ENCODE data around the gene HORMAD1. TPM values are rescaled to one million over a fixed set of nuclear protein-coding genes. Genes with fewer than 3 reads are reported as not detected.
A peak's percentile ranks its signal among the peaks of the same experiment; 100 is the strongest.
"Not testable (repeated sequence)": the region's sequence is repeated elsewhere in the genome, so short reads cannot be mapped to it uniquely, and the experiment has no call there.

HORMAD1 gene
- total RNA-seq, 1 experiment from 2014 or later, result not detected

DNA sequence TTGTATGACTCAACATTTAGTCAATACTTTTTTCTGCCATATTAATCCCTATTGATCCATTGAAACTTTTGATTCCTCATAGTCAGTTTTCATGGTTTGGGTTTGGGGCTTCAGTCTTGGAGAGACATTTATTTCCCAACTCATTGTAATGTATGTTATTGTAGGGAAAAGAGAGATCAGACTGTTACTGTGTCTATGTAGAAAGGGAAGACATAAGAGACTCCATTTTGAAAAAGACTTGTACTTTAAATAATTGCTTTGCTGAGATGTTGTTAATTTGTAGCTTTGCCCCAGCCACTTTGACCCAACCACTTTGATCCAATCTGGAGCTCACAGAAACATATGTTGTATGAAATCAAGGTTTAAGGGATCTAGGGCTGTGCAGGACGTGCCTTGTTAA, 11.7 kb downstream of the HORMAD1 start:
- DNase-seq (ENCODE audit: low read depth); in situ Hi-C loops (cut with HindIII; ENCODE audit: low pct_unique_long_range_greater_than_20kb, low sequenced_read_pairs): not testable (repeated sequence)

DNA sequence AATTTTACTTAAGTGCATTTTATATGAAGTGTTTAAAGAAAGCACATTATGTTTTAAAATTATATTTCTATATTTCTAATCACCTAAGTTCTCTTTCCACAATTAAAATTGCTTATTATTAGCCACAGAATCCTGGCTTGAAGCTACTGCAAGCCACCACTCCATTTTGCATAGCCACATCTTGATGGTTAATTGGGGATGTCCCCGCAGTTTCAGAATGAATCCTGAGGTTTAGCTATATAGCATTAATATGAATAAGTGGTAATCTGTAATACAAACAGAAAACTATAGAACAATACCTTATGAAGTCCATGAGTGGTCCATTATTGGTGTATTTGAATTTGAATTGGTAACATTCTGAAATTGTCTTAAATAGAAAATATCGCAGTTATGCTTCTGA, 12.1 kb downstream of the HORMAD1 start:
- in situ Hi-C loops (cut with HindIII; ENCODE audit: low pct_unique_long_range_greater_than_20kb, low sequenced_read_pairs), result no loop called here
- no peak for DNase-seq (ENCODE audit: low read depth)

- in situ Hi-C loops (cut with HindIII; ENCODE audit: low pct_unique_long_range_greater_than_20kb, low sequenced_read_pairs), result no loop called here
- DNase-seq (ENCODE audit: low read depth), result no peak
Measured at GRCh38 chr1:150706091-150706490, 14.6 kb downstream of the HORMAD1 start.

DNA sequence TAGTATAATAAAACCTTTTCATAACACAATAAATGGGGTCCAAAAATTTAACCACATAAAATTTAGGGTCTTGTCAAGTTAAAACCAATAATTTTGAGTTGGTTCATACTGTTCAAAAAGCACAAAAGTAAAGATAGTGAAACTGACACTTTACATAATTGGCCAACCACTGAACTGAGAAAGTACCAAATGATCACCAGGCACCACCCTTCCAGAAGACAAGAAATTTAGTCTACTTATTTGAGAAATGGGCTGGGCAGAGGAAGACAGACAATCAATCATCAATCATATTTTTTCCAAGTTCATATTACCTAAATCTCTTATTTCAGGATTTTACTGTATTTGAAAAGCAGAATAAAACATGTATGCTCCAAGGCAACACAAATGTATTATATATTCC, 17.3 kb downstream of the HORMAD1 start:
- no peak for DNase-seq (ENCODE audit: low read depth)
- in situ Hi-C loops (cut with HindIII; ENCODE audit: low pct_unique_long_range_greater_than_20kb, low sequenced_read_pairs), result no loop called here

GRCh38 chr1:150696995-150697927, 23.4 kb downstream of the HORMAD1 start, which contains the start of gene GOLPH3L:
Gene GOLPH3L, minus strand, starts transcription at chr1:150697154. Its CDS starts 2,316 bp downstream, at chr1:150694838.
- peak; percentile 100 for DNase-seq (ENCODE audit: low read depth)
- in situ Hi-C loops (cut with HindIII; ENCODE audit: low pct_unique_long_range_greater_than_20kb, low sequenced_read_pairs), result no loop called here

GRCh38 chr1:150696590-150696989, 24.1 kb downstream of the HORMAD1 start:
- in situ Hi-C loops (cut with HindIII; ENCODE audit: low pct_unique_long_range_greater_than_20kb, low sequenced_read_pairs), result no loop called here
- no peak for DNase-seq (ENCODE audit: low read depth)

- in situ Hi-C loops (cut with HindIII; ENCODE audit: low pct_unique_long_range_greater_than_20kb, low sequenced_read_pairs), result no loop called here
- DNase-seq (ENCODE audit: low read depth), result no peak
Measured at GRCh38 chr1:150696162-150696561, 24.5 kb downstream of the HORMAD1 start.

- no peak for DNase-seq (ENCODE audit: low read depth)
- in situ Hi-C loops (cut with HindIII; ENCODE audit: low pct_unique_long_range_greater_than_20kb, low sequenced_read_pairs), result no loop called here
Measured at GRCh38 chr1:150695561-150695960, 25.1 kb downstream of the HORMAD1 start.

DNA sequence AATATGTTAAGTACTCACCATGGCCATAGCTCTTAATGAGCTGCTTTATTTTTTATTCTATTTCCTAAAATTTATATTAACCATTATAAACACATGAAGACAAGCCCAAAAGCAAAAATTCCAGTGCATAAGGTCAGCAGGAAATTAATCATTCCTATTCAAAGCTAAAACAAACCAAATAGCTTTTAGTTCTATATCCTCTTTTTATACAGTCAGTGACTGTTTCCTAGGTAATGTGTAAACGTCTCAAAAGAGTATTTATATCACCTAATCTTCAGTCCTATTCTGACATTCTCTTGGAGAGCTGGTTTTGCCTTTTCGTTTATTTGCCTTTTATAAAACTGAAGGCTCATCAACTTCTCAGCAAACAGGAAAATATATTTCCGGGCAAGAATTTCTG, 28.0 kb downstream of the HORMAD1 start:
- in situ Hi-C loops (cut with HindIII; ENCODE audit: low pct_unique_long_range_greater_than_20kb, low sequenced_read_pairs), result no loop called here
- DNase-seq (ENCODE audit: low read depth), result no peak

DNA sequence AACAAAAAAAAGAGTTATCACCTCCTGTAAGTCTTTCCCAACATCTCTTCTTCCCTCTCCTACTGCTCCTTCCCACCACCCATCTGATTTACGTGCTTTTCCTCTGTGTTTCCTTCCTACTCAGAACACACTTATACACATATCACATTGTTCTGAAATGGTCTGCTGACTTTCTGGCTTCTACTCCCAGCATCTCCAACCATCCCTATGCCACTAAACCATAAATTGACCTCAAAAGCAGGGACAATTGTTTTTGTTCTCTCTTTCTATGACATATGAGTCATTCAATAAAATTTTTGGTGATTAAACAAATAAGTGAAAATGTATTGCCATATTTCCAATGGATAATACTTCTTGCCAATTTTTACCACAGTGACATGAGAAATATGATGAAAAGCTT, 31.9 kb downstream of the HORMAD1 start:
- in situ Hi-C loops (cut with HindIII; ENCODE audit: low pct_unique_long_range_greater_than_20kb, low sequenced_read_pairs), result no loop called here
- DNase-seq (ENCODE audit: low read depth), result no peak

- in situ Hi-C loops (cut with HindIII; ENCODE audit: low pct_unique_long_range_greater_than_20kb, low sequenced_read_pairs), result no loop called here
Measured at GRCh38 chr1:150686275-150686674, 34.4 kb downstream of the HORMAD1 start.

DNA sequence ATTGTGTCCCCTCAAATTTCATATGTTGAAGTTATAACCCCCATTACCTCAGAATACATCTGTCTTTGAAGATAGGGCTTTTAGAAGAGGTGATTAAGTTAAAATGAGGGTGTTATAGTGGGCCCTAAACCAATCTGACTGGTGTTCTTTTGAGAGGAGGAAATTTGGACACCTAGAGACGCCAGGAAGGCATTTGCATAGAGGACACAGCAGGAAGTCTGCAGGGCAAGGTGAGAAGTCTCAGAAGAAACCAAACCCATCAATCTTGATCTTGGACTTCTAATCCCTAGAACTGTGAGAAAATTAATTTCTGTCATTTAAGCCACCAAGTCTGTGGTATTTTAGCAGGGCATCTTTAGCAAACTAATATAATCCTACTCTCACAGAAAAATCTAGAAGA, 36.8 kb downstream of the HORMAD1 start:
- no peak for DNase-seq (ENCODE audit: low read depth)
- in situ Hi-C loops (cut with HindIII; ENCODE audit: low pct_unique_long_range_greater_than_20kb, low sequenced_read_pairs), result no loop called here

More at GRCh38 chr1:150686275-150686674, 34.4 kb downstream of the HORMAD1 start:
- DNase-seq (ENCODE audit: low read depth), result no peak

DNA sequence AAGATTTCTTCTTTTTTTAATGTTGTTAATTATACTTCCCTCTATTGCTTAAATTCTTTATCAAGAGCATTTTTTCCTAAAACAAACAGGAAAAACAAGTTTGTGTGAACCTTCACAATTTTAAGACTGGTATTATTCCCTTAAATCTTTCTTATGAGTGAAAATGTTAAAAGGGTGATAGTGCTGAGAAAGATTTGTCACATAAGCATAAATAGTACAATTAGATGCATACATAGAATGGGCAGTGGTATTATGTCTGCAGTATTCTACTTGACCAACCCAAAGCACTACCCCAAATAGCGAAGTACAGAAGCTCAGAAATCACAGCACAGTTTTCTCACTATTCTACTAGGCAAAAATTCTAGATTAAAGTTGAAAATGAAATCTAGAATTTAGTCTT, 41.7 kb downstream of the HORMAD1 start:
- in situ Hi-C loops (cut with HindIII; ENCODE audit: low pct_unique_long_range_greater_than_20kb, low sequenced_read_pairs), result no loop called here
- no peak for DNase-seq (ENCODE audit: low read depth)

- in situ Hi-C loops (cut with HindIII; ENCODE audit: low pct_unique_long_range_greater_than_20kb, low sequenced_read_pairs), result no loop called here
- DNase-seq (ENCODE audit: low read depth), result no peak
Measured at GRCh38 chr1:150674881-150675280, 45.8 kb downstream of the HORMAD1 start.

DNA sequence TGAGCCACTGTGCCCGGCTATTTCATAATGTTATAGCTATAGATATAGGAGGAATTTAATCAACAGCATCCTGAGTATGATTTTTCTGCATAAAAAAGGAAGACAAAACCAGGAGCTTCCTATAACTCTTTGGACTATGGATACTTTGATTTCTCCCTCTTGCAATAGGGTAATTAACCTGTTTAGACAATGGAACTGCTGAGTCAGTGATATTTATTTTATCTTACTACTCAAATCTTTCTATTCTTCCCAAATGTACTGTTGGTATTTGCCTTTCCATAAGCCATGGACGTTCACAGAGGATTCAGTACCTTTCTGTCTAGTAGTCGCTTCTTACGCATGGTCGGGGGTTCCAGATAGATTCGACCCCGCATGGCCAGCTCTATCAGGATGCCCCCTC, 57.4 kb downstream of the HORMAD1 start:
- no peak for DNase-seq (ENCODE audit: low read depth)
- in situ Hi-C loops (cut with HindIII; ENCODE audit: low pct_unique_long_range_greater_than_20kb, low sequenced_read_pairs), result no loop called here

GRCh38 chr1:150662811-150663210, 57.9 kb downstream of the HORMAD1 start:
- DNase-seq (ENCODE audit: low read depth), result no peak
- in situ Hi-C loops (cut with HindIII; ENCODE audit: low pct_unique_long_range_greater_than_20kb, low sequenced_read_pairs), result no loop called here

- DNase-seq (ENCODE audit: low read depth), result no peak
- in situ Hi-C loops (cut with HindIII; ENCODE audit: low pct_unique_long_range_greater_than_20kb, low sequenced_read_pairs), result no loop called here
Measured at GRCh38 chr1:150661156-150661555, 59.5 kb downstream of the HORMAD1 start.

DNA sequence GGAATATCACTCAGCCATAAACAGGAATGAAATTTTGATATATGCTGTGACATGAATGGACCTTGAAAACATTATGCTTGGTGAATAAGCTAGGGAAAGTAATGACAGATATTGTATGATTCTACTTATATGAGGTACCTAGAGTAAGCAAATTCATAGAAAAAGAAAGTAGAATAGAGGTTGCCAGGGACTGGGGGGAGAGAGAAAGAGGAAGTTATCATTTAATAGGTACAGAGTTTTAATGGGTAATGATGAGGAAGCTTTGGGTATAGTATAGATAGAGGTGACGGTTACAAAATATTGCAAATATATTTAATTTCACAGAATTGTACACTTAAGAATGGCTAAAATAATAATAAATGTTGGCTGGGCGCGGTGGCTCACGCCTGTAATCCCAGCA, 60.1 kb downstream of the HORMAD1 start:
- in situ Hi-C loops (cut with HindIII; ENCODE audit: low pct_unique_long_range_greater_than_20kb, low sequenced_read_pairs), result no loop called here
- no peak for DNase-seq (ENCODE audit: low read depth)

DNA sequence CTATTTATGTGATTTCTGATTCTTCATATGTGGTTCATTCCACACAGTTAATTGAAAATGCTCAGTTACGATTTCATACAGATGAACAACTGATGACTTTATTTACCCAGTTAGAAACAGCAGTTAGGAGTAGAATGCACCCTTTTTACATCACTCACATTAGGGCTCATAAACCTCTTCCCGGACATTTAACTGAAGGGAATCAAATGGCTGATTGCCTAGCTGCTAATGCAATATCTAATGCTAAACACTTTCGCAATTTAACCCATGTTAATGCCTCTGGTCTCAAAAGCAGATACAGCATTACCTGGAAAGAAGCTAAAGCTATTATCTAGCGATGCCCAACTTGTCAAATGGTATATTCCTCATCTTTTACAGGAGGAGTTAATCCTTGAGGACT, 63.6 kb downstream of the HORMAD1 start:
- in situ Hi-C loops (cut with HindIII; ENCODE audit: low pct_unique_long_range_greater_than_20kb, low sequenced_read_pairs); DNase-seq (ENCODE audit: low read depth): not testable (repeated sequence)

DNA sequence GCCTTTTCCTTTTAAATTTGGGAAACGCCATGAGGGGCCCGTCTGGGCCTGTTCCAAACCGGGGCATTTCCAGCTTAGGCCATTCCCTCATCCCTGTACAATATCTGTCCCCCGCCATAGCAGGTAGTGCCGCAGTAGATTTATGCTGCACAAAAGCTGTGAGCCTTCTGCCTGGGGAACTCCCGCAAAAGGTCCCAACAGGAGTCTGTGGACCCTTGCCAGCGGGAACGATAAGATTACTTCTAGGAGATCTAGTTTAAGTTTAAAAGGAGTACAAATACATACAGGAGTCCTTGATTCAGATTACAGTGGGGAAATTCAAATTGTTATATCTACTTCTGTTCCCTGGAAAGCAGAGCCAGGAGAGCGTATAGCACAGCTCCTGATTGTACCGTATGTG, 66.1 kb downstream of the HORMAD1 start:
- DNase-seq (ENCODE audit: low read depth); in situ Hi-C loops (cut with HindIII; ENCODE audit: low pct_unique_long_range_greater_than_20kb, low sequenced_read_pairs): not testable (repeated sequence)

Measured in Caki2 (cell line).